Measurements from ENCODE around the gene ERFL. TPM values are rescaled to one million over a fixed set of nuclear protein-coding genes. Genes with fewer than 3 reads are reported as not detected.

ERFL gene
- total RNA-seq, 1 experiment from 2014 or later = 0.37 TPM

DNA sequence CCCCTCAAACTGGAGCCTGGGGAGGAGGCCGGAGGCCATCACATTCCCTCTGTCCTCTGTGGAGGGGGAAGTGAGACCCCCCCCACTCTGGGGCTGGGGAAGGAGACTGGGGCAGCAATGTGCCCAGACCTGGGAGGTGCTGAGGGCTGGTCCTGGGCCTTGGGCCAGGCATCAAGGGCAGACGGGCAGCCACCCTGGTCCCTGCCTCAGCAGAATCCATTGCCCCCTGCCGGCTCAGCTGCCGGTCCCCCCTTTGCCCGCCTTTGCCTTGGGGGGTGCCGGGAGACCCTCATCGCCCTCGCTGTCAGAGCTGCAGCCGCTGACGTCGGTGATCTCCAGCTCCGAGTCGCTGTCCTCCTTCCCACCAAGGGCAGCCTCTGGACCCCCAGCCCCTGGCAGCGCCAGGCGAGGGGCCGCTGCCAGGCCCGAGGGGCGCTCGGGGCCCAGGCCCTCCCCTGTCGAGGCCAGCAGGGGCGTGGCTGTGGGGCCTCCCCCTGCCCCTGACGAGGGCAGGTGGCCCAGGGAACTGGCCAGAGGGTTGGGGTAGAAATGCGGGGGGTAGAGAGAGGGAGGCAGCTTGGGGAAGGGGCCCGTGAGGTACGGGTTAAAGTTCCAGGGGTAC is 20.1 kb downstream of the ERFL start:
- in situ Hi-C loops (cut with HindIII; ENCODE audit: low pct_unique_long_range_greater_than_20kb, low sequenced_read_pairs) = no loop called here

DNA sequence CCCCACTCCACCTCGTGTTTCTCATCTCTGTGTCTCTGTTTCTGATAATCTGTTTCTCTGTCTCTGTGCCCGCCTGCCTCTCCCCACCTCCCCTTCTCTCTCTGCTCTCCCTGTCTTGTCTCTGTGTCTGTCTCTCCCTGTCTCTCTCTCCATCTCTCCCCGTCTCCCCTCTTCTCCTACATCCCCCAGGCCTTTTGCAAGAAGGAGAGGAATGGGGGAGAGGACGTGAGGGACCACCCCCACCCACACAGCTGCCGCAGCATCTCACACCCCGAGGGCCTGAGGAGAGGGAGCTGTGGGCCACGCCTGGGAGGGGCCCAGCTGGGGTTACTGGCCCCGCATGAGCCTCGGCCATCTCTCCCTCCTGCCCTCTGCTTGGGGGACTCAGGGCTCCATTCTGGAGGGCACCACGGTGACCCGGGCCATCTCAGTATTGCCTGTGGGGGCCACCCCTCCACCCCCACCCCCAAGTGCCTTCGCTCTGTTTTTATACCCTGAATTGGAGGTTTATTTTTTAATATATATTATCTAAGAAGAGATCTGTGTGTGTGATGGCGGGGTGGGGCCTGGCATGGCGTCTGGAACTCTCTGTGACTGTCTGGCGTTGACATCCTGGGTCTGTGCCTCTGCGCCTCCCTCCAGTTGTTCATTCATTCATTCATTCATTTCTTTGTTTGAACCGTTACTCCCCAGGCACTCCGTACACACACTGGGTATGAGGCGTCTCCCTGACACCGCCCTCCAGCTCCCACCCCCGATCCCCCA is 21.2 kb downstream of the ERFL start:
- in situ Hi-C loops (cut with HindIII; ENCODE audit: low pct_unique_long_range_greater_than_20kb, low sequenced_read_pairs) = no loop called here
- DNase-seq (ENCODE audit: low read depth) = no peak

More for the DNA sequence above, 20.1 kb downstream of the ERFL start:
- no peak for DNase-seq (ENCODE audit: low read depth)

DNA sequence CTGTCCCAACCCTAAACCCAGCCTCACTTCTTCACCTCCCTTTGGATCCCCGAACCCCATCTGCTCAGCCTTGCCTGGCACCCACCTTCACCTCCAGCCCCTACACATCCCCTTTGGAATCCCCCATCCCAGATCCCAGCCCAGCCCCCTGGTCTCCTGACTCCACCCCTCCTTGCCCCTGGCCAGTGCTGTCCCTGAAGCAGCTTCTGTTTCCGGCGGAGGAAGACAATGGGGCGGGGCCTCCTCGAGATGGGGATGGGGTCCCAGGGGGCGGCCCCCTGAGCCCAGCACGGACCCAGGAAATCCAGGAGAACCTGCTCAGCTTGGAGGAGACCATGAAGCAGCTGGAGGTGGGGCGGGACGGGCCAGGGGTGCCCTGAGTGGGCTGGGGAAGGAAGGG is 22.0 kb downstream of the ERFL start:
- in situ Hi-C loops (cut with HindIII; ENCODE audit: low pct_unique_long_range_greater_than_20kb, low sequenced_read_pairs) = no loop called here

DNA sequence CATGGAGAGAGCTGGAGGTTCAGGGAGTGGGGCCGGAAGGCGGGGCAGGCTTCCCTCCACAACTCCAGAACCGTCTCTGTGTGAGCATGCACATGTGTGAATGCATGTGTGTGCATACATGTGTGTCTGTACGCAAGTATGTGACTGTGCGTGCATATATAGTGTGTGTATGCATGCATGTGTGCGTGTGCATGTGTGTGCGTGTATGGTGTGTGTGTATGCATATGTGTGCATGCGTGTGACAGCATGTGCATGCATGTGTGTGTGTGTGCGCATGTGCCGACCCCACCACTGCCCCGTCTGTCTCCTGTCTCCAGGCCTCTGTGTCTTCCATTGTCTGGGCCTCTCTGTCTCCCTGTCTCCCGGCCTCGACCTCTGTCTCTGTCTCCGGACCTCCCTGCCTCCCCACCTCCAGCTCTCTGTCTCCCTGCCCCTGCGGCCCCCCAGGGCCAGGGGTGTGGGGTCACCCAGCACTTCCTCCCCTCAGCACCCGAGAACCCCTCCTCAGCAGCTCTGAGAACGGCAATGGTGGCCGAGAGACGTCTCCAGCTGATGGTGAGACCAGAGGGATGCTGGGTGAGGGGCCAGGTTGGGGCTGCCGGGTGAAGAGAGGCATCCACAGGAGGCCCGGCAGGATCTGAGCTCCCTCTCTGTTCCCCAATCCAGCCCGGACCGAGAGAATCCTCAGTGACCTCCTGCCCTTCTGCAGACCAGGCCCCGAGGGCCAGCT is 22.8 kb downstream of the ERFL start:
- in situ Hi-C loops (cut with HindIII; ENCODE audit: low pct_unique_long_range_greater_than_20kb, low sequenced_read_pairs) = no loop called here
- no peak for DNase-seq (ENCODE audit: low read depth)

More for the DNA sequence above, 22.0 kb downstream of the ERFL start:
- no peak for DNase-seq (ENCODE audit: low read depth)

DNA sequence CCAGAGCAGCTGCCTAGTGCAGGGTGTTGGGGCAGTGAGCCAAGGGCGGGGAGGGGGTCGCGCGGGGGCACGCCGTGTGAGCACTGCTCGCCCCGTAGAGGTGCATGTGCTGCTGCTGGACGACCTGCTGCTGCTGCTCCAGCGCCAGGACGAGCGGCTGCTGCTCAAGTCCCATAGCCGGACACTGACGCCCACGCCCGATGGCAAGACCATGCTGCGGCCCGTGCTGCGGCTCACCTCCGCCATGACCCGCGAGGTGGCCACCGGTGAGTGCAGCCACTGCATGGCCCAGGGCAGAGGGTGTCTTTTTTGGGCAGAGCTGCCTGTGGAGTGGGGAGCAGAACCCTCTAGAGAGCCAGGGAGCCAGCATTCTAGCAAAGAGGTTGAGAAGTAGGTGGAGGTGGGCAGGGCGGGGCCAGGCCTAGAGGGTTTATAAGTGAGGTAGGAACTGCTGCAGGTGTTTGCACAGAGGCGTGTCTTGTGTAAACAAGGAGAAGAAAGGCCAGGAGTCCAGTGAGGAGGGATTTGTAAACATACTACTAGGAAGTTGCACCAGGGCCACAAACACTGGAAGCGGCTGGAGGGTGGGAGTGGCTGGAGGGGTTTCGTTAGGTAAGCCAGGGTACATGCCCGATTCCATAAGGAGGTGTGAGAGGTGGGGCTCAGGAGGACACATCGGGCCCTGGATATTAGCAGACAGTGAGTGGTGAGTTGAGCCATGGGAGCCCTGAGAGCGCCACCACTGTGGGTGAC is 24.0 kb downstream of the ERFL start:
- in situ Hi-C loops (cut with HindIII; ENCODE audit: low pct_unique_long_range_greater_than_20kb, low sequenced_read_pairs) = no loop called here
- no peak for DNase-seq (ENCODE audit: low read depth)

DNA sequence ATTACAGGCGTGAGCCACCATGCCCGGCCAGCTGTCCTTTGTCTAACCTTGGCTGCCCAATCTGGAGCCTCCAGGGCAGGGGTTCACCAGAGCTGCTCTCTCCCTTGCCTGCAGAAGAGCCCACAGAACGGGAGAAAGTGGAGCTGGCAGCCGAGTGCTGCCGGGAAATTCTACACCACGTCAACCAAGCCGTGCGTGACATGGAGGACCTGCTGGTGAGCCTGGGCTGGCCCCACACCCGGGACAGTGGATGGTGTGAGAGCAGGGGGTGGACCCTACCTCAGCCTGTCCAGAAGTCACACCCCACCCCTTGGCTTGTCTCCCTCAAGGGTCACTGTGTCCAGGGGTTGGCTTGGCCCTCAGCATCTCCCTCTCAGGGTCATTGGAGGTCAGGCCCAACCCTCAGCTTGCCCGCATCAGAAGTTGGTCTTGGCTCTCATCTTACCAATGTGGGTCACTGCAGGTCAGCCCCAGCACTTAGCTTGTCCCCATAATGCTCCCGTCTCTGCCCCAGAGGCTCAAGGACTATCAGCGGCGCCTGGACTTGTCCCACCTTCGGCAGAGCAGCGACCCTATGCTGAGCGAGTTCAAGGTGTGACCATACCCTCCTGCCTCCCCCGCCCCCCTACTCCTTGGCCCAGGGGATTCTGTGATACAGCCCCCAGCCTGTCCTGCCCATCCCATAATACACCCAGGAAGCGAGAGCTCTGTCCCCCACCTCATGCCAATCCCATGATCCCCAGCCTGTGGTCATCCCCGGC is 24.9 kb downstream of the ERFL start:
- in situ Hi-C loops (cut with HindIII; ENCODE audit: low pct_unique_long_range_greater_than_20kb, low sequenced_read_pairs) = no loop called here
- no peak for DNase-seq (ENCODE audit: low read depth)

DNA sequence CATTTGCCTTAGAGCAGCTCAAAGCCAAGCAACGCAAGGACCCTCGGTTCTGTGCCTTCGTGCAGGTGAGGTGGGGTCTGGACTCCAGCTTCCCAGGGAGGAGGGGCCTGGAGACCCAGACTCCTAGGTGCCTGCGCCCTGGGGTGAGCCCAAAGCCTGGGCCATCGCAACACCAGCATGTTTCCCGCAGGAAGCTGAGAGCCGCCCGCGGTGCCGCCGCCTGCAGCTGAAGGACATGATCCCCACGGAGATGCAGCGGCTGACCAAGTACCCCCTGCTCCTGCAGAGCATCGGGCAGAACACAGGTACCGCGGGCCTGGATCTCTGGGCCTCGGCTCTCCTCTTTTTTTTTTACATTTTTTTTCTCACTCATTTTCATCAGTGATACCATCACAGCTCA is 25.7 kb downstream of the ERFL start:
- in situ Hi-C loops (cut with HindIII; ENCODE audit: low pct_unique_long_range_greater_than_20kb, low sequenced_read_pairs) = no loop called here

DNA sequence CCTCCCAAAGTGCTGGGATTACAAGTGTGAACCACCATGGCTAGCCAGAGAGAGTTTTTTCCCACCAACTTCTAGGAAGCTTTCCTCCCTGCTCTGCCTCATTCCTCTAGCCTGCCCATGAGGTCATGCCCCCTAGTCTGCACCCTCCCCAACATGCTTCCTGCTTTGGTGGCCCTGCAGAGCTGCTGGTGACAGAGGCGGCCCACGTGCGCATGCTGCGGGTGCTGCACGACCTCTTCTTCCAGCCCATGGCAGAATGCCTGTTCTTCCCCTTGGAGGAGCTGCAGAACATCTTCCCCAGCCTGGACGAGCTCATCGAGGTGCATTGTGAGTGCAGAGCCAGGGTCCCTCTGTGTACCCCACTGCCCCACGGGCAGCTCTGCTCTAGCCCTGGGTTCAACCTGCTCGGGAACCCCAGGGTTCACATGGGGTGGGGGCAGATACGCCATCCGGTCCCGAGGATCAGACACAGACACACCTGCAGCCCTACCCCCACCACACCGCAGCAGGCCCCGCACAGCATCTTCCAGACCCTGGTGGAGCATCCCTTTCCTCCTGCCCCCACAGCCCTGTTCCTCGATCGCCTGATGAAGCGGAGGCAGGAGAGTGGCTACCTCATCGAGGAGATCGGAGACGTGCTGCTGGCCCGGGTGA is 26.4 kb downstream of the ERFL start:
- in situ Hi-C loops (cut with HindIII; ENCODE audit: low pct_unique_long_range_greater_than_20kb, low sequenced_read_pairs) = no loop called here

More for the DNA sequence above, 25.7 kb downstream of the ERFL start:
- DNase-seq (ENCODE audit: low read depth) = no peak

DNA sequence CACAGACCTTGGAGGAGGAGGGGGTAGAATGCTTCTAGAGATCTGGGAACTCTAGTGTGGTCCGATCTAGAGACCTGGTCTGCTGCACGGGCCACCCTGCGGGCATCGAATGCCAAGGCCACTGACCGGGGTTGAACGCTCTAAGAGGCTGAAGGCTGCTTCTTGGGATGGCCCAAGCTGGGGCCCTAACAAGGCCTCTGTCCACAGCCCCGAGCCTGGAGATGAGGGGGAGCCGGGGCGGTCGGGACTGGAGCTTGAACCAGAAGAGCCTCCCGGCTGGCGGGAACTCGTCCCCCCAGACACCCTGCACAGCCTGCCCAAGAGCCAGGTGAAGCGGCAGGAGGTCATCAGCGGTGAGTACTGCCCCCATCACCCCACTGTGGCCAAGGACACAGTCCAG is 30.0 kb downstream of the ERFL start:
- no peak for DNase-seq (ENCODE audit: low read depth)
- in situ Hi-C loops (cut with HindIII; ENCODE audit: low pct_unique_long_range_greater_than_20kb, low sequenced_read_pairs) = no loop called here

More for the DNA sequence above, 26.4 kb downstream of the ERFL start:
- DNase-seq (ENCODE audit: low read depth) = no peak

DNA sequence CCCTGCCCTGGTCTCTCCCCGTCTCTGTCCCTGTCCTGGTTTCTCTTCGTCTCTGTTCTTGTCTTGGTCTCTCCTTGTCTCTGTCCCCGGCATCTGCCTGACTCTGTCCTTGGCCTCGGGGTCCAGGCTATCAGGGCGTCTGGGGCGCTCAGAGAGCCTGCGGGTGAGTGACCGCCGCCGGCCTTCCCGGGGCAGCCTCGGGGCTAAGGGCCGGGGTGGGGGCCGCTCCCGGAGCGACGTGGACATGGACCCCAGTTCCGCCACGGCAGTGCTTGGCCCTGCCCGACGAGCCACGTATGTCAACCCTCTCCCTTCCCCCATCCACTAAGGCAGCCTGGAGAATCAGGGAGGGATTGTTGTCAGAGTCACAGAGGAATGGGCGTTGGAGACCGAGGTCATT is 30.4 kb downstream of the ERFL start:
- no peak for DNase-seq (ENCODE audit: low read depth)
- in situ Hi-C loops (cut with HindIII; ENCODE audit: low pct_unique_long_range_greater_than_20kb, low sequenced_read_pairs) = no loop called here

DNA sequence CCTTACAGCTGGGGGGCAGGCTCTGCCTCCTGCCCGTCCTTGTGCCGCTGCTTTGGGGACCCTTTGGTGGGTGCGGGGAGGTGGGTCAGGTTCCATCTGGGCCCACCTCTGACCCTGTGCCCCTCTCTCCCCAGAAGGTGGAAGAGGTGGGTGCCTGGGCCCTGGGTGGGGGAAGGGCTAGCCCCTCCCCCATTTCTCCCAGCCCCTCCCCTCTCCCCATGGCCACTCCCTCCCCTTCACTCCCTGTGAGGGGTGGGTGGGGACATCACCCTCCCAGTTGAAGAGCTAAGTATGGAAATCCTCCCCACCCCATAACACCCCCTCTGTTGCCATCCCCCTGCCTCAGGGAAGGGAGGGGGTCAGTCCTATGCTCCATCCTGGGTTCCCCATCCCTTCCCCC is 31.1 kb downstream of the ERFL start:
- DNase-seq (ENCODE audit: low read depth) = no peak
- in situ Hi-C loops (cut with HindIII; ENCODE audit: low pct_unique_long_range_greater_than_20kb, low sequenced_read_pairs) = no loop called here

DNA sequence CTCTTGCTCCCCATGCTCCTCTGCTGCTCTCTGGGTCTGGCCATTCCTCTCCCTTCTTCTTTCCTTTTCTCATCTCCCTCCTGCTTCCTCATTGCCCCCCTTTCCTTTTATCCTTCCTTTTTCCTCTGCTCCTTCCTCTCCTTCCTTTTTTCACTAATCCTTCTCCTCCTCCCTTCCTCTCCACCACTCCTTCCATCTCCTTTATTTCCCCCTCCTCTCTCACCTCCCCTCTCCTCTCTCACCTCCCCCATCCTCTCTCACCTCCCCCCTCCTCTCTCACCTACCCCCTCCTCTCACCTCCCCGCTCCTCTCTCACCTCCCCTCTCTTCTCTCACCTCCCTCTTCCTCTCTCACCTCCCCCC is 31.7 kb downstream of the ERFL start:
- DNase-seq (ENCODE audit: low read depth) = no peak
- in situ Hi-C loops (cut with HindIII; ENCODE audit: low pct_unique_long_range_greater_than_20kb, low sequenced_read_pairs) = no loop called here

DNA sequence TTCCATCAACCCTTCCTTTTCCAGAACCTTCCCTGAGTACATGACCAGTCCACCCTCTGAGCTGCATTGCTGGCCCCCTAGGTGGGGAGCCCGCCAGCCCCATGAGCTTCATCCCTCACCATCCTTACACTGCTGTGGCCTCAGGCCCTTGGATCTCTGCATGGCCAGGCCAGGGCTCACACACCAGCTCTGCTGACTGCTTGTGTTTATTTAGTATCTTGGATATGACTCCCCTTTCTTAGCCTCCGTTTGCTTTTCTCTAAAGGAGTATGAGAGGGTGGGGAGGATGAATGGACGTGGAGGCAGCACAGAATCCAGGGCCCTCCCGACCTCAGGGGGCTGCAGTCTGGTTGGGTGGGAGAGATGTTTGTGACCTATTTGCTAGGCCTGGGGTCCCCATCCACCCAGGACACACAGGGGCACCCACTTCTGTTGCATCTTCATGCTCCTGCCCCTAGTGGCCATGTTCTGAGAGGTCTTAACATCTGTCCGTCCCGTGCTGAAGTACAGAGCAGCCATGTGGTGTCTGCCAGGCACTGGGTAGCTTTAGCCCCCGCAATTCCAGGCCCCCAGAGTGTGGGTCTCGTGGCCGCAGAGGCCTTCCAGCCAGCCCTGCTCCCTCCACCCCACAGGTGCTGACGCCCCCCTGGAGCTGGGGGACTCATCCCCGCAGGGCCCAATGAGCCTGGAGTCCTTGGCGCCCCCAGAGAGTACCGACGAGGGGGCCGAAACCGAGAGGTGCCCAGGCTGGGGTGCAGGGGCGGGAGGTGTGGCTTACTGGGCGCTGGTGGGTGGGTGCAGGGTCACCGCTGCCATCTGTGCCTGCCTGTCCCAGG is 32.3 kb downstream of the ERFL start:
- no peak for DNase-seq (ENCODE audit: low read depth)
- in situ Hi-C loops (cut with HindIII; ENCODE audit: low pct_unique_long_range_greater_than_20kb, low sequenced_read_pairs) = no loop called here

DNA sequence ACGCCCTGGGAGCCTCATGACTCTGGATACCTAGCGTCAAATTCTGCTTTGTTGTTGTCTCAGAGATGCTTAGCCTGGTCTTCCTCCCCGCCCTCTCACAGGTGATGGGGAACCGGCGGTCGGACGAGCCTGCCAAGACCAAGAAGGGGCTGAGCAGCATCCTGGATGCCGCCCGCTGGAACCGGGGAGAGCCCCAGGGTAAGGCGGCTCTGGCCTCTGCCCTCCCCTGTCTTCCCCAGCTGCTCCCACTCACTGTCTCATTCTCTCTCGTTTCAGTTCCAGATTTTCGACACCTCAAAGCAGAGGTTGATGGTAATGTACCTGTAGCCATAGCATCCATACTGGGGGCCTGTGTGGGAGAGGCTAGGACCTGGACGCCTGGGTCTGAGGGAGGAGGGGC is 33.9 kb downstream of the ERFL start:
- in situ Hi-C loops (cut with HindIII; ENCODE audit: low pct_unique_long_range_greater_than_20kb, low sequenced_read_pairs) = no loop called here
- no peak for DNase-seq (ENCODE audit: low read depth)

DNA sequence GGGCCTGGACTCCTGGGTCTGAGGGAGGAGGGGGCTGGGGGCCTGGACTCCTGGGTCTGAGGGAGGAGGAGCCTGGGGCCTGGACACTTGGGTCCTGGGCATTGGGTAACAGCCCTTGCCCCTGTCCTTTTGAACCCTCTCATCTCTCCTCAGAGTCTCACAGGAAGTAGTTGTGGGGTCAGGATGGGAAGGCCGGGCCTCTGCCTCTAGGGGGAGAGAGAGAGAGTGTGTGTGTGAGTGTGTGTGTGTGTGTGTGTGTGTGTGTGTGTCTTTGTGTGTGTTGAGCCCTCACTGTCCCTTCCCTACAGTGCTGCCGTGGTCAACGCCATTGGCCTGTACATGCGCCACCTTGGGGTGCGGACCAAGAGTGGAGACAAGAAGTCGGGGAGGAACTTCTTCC is 34.4 kb downstream of the ERFL start:
- in situ Hi-C loops (cut with HindIII; ENCODE audit: low pct_unique_long_range_greater_than_20kb, low sequenced_read_pairs) = no loop called here
- DNase-seq (ENCODE audit: low read depth) = peak; percentile 53

DNA sequence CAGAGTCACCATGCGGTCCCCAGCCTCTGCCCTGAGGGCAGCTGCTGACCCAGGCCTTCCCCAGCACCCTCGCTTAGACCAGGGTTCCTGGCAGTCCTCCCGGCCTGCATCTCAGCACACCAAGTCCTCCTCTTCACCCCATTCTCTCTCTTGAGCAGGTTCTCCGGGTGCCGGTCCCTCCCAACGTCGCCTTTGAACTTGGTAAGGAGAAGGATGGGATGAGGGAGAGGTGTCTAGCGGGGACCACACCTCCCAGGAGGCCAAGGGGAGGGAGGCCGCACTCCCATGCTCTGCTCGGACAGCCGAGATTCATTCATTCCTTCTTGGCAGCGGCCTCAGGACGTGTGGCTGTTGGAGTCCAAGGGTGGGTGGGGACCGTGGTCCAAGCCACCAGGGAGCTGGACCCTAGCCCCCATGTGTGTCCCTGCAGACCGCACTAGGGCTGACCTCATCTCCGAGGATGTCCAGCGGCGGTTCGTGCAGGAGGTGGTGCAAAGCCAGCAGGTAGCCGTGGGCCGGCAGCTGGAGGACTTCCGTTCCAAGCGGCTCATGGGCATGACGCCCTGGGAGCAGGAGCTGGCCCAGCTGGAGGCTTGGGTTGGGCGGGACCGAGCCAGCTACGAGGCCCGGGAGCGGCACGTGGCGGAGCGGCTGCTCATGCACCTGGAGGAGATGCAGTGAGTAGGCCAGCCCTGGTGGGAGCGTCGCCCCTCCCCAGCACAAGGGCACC is 35.9 kb downstream of the ERFL start:
- in situ Hi-C loops (cut with HindIII; ENCODE audit: low pct_unique_long_range_greater_than_20kb, low sequenced_read_pairs) = no loop called here
- no peak for DNase-seq (ENCODE audit: low read depth)

All from Caki2 (cell line).